NCI-H2081 (cell line): ENCODE results near the gene ANXA2.

Experiments
- DNase-seq, 2 experiments: peaks; one replicate each; lab custom pipeline; 2025; lab: John Stamatoyannopoulos, UW

ANXA2 gene

DNA sequence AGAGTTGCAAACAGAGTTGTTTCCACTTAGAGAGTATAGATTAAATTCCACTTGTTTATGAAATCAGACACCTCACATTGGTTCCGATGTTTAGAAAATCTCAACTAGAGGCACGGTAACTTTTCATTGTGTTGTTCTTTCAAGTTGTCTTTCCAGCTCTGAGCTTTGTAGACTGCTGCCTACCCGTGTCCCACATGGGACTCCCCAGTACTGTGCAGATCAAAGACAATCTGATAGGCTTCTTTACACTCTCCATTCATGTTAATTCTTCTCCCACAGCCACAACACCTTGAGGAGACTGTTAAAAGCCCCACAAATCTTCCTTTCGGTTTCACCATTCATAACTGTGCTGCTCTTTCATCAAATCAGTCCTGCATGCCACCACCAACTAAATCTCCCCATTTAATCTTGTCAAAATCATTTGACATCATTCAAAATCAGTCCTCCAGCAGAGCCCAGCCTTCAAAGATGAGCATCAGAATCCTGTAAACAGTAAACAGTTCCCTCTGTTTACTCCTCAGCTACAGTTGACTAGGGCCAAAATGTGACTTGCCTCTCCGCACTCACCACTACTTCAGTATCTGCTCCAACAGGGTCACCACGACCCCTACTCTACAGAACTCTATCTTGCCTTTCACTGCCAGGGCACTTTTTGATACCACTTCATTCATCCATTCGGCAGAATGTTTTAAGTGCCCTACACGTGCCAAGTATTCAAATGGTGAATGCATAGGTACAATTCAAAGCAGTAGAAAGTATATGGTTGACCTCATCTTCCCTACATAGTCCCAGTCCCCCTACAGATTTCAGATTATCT, 8.3 kb downstream of the ANXA2 start:
- no peak for DNase-seq

DNA sequence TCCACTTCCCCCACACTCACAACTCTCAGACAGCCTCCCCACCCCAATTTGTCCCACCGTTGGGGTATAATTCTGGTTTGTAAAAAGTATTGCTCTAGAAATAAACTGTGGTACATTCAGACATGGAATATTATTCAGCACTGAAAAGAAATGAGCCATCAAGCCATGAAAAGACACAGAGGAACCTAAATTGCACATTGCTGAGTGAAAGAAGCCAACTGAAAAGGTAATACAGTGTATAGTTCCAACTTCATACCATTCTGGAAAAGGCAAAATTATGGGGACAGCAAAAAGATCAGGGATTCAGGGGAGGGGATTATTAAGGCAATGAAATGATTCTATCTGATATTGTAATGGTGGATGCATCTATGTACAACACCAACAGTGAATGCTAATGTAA, 10.5 kb downstream of the ANXA2 start:
- no peak for DNase-seq

GRCh38 chr15:60386615-60387014, 11.2 kb downstream of the ANXA2 start:
- DNase-seq, result no peak

DNA sequence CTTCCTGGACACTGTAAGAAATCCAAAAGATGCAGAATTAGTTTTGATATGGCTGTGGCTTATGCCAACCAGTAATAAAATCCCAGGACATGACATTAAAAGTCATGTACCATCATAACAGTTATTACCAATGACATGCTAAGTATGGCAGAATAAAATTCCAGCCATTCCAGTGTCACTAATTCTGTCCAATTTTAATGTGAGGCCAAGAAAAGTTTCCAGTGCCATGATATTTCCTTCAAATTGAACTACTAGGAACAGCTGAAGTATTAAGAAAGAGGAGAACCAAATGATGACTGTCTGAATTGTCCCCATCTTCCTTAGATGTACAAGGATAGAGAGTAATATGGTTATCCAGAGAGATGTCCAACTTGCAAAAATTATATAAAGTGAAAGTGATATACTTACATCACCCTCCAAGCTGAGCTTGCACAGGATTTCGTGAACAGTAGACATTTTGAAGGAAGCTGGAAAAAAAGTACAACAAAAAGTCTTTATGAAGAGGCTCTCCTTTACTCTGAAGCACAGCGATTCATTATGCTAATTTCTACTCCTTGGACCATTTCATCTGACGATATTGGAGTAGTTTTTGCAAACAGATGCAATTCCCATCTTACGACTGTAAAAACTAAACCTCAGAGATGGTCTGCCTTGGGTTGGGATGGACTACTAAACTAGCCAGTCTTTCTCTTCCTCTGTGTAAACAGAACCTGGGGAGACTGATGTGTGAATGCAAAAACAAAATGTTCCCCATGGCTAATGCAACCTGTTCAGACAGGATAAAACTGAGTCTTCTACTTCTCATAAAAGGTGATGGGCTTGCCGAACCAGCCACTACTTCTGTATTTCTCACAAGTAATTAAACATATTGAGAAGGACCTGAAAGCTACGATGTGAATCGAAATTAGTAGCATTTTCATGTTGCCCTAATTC, 11.9 kb downstream of the ANXA2 start:
- DNase-seq, result no peak

DNA sequence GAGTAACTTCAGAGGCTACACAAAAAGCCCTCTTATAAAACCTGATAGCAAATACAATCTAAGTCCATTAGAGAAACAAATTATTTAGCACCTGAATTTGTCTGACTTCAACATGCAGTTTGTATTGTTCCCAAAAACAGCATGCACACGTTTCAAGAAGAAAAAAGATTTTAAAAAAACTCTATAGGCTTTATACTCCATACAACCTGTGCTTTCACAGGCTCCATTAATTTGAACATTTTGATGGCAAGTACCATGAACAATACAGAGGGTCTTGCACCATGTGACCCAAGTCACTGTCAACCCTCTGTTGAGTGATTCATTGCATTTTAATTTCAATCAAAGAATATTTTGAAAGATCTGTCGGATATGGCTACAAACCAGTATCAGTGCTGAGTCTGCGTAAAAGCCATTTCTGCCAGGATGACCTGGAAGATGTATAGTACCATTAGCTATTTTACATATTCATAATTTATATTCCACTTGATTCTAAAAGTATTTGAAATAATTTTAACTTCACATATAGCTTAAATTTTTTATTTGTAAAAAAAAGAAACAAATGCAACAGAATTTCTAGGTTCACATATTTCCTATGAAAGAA, 13.2 kb downstream of the ANXA2 start:
- no peak for DNase-seq

- DNase-seq, result no peak
Measured at GRCh38 chr15:60384053-60384452, 13.7 kb downstream of the ANXA2 start.

- DNase-seq, result no peak
Measured at GRCh38 chr15:60382773-60383674, 14.8 kb downstream of the ANXA2 start.

DNA sequence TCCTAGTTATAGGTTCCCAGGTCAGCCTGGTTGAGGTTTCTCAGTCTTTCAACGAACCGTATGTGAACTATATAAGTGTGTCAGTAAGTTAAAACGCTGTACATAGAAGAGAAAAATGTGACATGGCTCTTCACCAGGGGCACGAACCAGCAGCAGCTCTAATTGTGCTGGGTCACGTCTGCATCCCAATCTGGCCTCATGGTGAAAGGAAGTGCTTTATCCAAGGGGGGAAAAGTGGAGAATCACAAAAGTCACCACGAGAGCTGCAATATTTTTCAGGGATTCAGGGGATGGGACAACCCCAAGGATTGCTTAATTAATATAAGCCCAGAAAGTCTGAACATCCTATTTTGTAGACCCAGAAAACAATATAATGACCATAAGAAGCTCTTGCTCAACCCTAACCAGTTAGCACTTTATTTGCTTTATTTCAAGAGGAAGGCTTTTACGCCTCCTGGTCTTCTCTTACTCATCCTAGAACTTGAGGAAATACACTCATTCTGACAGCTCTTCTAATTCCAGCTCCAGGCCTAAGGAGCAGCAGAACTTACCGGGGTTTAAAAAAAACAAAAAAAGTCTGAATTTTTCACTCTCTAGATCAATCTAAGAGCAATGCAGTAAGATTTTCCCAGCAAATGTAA, 16.5 kb downstream of the ANXA2 start:
- no peak for DNase-seq

GRCh38 chr15:60379525-60380274, 18.1 kb downstream of the ANXA2 start:
- no peak for DNase-seq

DNA sequence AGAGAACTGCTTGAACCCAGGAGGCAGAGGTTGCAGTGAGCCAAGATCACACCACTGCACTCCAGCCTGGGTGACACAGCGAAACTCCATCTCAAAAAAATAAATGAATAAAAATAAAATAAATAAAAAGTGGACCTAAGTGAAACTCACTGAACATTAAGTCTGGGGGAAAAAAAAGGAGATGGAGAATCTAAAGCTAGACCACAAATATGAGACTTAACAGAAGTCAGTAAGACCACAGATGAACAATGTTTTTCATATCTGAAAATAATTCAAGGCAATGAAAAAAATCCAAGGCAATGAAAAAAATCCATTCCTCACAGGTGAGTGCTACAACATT, 18.6 kb downstream of the ANXA2 start:
- DNase-seq, result no peak

DNA sequence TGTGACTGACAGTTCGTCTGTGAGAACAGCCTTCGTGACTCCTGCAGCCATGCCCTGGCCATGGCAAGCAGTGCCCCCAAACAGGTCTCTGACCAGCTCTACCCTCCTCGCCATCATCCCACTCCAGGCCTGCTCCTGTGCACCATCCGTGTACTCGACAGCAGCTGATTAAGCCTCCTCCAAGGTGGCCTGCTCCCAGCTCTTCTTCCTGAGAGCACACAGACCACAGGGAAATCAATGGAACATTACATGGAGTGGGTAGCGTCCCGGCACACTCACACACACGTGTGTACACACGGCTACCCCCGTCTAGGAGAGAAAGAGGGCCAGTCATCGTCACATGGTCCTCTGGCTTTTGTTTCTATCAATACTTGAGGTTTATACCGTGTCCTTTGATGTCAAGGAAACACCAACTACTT, 21.1 kb downstream of the ANXA2 start:
- no peak for DNase-seq

- peak; percentile 67 to 88 for DNase-seq
Measured at GRCh38 chr15:60375306-60375705, 22.5 kb downstream of the ANXA2 start.

DNA sequence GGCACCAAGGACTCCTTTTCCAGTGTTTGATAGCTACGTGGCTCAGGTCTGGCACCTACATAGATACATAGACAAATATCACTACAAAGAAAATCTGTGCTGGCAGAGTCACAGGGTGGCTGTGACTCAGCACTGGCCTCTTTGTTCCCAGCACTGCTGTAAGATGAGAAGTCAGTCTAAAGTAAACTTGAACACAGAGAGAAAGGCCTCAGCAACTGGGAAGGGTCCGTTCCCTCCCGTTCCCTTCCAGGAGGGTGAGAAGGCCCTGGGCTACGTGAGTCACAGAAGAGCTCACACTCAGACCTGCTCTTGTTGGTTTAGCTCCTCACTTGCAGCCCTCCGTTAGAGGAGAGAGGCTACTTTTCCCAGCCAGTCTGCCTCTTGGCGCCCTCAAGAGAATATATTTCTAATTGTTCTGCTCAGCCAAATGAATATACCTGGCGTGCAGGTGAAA, 23.1 kb downstream of the ANXA2 start:
- DNase-seq, result peak; percentile 86 to 96

DNA sequence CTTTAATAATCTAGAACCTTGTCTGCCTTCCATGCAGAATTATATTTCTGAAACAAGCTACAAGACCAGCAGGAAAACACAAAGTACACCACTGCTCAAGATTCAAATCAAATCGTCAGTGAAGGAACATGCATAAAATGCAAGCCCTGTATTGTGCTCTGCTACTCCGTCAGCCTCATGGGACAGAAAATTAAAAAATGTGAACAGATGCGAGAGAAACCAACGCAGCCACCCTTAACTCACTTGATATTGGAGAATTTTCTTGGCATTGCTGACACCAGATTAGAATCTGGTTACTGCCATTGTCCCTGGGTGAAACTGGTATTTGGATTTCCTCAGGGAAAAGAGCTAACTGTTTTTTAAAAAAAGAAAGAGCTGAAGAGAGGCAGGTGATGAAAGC, 23.6 kb downstream of the ANXA2 start:
- no peak for DNase-seq

GRCh38 chr15:60373745-60374144, 24.0 kb downstream of the ANXA2 start:
- DNase-seq, result no peak

DNA sequence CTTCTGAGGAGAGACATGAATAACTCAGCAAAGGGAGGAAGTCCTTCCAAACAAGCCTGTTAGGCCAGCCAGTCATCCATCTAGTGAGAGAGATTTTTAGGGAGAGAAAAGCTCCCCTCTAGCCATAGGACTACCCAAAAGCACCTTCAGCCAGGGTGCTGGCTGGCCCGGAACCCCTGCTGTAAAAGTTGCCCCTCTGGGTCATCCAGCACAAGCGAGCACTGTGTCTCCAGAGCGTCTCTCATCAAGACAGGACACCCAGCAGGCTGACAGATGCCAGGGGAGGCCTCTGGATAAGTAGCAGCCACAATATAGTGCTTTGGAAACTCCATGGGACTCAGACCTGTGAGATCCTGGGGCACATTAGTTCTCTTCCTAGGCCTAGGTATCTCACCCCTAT, 24.5 kb downstream of the ANXA2 start:
- no peak for DNase-seq

GRCh38 chr15:60372756-60373155, 25.0 kb downstream of the ANXA2 start:
- no peak for DNase-seq

GRCh38 chr15:60372227-60372626, 25.6 kb downstream of the ANXA2 start:
- no peak for DNase-seq

GRCh38 chr15:60371175-60372051, 26.4 kb downstream of the ANXA2 start:
- DNase-seq, result peak; percentile 73 to 94

DNA sequence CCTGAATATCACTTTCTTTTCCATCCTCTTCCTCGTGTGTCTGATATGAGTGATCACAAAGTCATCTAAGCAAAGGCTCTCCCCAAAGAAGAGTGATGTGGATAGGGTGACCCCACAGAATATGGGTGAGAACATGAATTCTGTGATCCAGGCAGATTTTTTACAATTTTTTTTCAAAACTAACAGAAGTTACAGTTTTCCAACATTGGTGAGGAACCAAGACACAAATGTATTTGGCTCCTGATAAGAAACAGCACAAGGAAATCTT, 27.0 kb downstream of the ANXA2 start:
- no peak for DNase-seq
